Gastroesophageal sphincter (tissue), 4 donors: Measurements from ENCODE around the gene EEF1AKMT4. TPM values are rescaled to one million over a fixed set of nuclear protein-coding genes. Genes with fewer than 3 reads are reported as not detected.

Source experiments
- ATAC-seq: fragments of 150-250 bp; one replicate; pipeline ENCODE4 v1.9.1; 2016; ENCODE audit warnings: mild to moderate bottlenecking, moderate library complexity
- H3K27ac ChIP-seq, 4 donors: fragments of 200-600 bp; sonication (generic) in 3 of 4; 1 replicate in 3 of 4; 2 replicates in 1 of 4; pipeline ENCODE4 v1.5.1; 2016 to 2019
- H3K27me3 ChIP-seq: fragments of 200-600 bp; sonication (generic); one replicate; pipeline ENCODE4 v1.5.1; 2019
- H3K36me3 ChIP-seq, 2 donors: fragments of 200-600 bp; sonication (generic); one replicate each; pipeline ENCODE4 v1.5.1; 2019; ENCODE audit warnings: control low read depth in 1 of 2
- H3K4me1 ChIP-seq, 3 donors: fragments of 200-600 bp; sonication (generic); 1 replicate in 2 of 3; 2 replicates in 1 of 3; pipeline ENCODE4 v1.5.1; 2016 to 2019; ENCODE audit warnings: control low read depth in 2 of 3
- H3K4me3 ChIP-seq, 2 donors: fragments of 200-600 bp; sonication (generic); one replicate each; pipeline ENCODE4 v1.5.1; 2019; ENCODE audit warnings: mild to moderate bottlenecking in 1 of 2, moderate library complexity in 1 of 2
- H3K9me3 ChIP-seq, 3 donors: fragments of 200-600 bp; sonication (generic); one replicate each; pipeline ENCODE4 v1.5.1; 2017 to 2019; ENCODE audit warnings: control low read depth in 2 of 3
- CTCF ChIP-seq, 4 experiments: fragments of 200-600 bp in 2 of 4; fragments of 450-650 bp in 2 of 4; sonication (generic) in 1 of 4; IDR thresholded peaks; one replicate each; pipeline ENCODE4 v1.5.1; 2017 to 2019; ENCODE audit warnings: antibody characterized with exemption in 4 of 4, mild to moderate bottlenecking in 2 of 4, moderate library complexity in 2 of 4
- EP300 ChIP-seq: sonication (generic); formaldehyde crosslinking; IDR thresholded peaks from one replicate; pipeline ENCODE4 v1.6.1; 2017; ENCODE audit warnings: antibody characterized with exemption, mild to moderate bottlenecking
- POLR2A ChIP-seq, 2 donors: fragments of 450-650 bp; IDR thresholded peaks; one replicate each; pipeline ENCODE4 v1.6.1; 2017; ENCODE audit warnings: antibody characterized with exemption in 2 of 2, mild to moderate bottlenecking in 2 of 2, moderate library complexity in 1 of 2
- POLR2AphosphoS5 ChIP-seq: sonication (generic); formaldehyde crosslinking; IDR thresholded peaks from one replicate; pipeline ENCODE4 v1.6.1; 2017; ENCODE audit warnings: antibody characterized with exemption
- WGBS, 2 donors: methylation state at CpG; one replicate each; pipeline ENCODE4 v1.1.5; 2018; ENCODE audit warnings: low coverage in 1 of 2; 5-methylcytosine and 5-hydroxymethylcytosine counted together
- total RNA-seq, 4 donors: library from RNA; depleted of rRNA; stranded (reverse); fragments of >200 nt; gene quantifications; one replicate each; pipeline ENCODE4 v1.1.0, GENCODE V29; 2016

The EEF1AKMT4 gene
- total RNA-seq, 4 donors from 2014 or later, result 1.4 to 3.8 (median 2.2) TPM

GRCh38 chr3:184290331-184290730 lies 40.9 kb downstream of the EEF1AKMT4 start:
- WGBS, 2 donors, result 60% methylated on average over 3 of the region's 10 CpGs; no CpG with 5 or more reads in 1 of the 2 donors
- peaks cover 60% of the 10 kb centered on the region for H3K27me3 ChIP-seq
- ATAC-seq, result no peak

GRCh38 chr3:184291044-184291737 lies 41.7 kb downstream of the EEF1AKMT4 start:
- no peaks in the 10 kb centered on the region for H3K9me3 ChIP-seq
- H3K4me3 ChIP-seq, result no peak overlapping the region
- TF ChIP-seq POLR2A (IDR thresholded peaks at IDR 0.05) (no peak), POLR2AphosphoS5 (no peak), EP300 (no peak), CTCF (IDR thresholded peaks at IDR 0.05) (no peak)
- H3K27ac ChIP-seq, result no peak overlapping the region
- H3K27me3 ChIP-seq, result peaks cover 56% of the 10 kb centered on the region
- H3K36me3 ChIP-seq, result no peaks in the 10 kb centered on the region
- 100% methylated on average over 1 to 2 of the region's 22 CpGs for WGBS, 2 donors
- H3K4me1 ChIP-seq, result no peaks in the 10 kb centered on the region
- no peak for ATAC-seq

More at GRCh38 chr3:184290331-184290730, 40.9 kb downstream of the EEF1AKMT4 start:
- TF ChIP-seq POLR2A (IDR thresholded peaks at IDR 0.05) (no peak), EP300 (no peak), POLR2AphosphoS5 (no peak)
- H3K36me3 ChIP-seq, result no peaks in the 10 kb centered on the region
- H3K4me3 ChIP-seq, result no peak overlapping the region
- no peak overlapping the region for H3K27ac ChIP-seq
- no peaks in the 10 kb centered on the region for H3K4me1 ChIP-seq
- H3K9me3 ChIP-seq, result no peaks in the 10 kb centered on the region

- Histone ChIP-seq H3K9me3 (no peaks in the 10 kb centered on the region), H3K4me3 (no peak overlapping the region), H3K4me1 (no peaks in the 10 kb centered on the region), H3K36me3 (no peaks in the 10 kb centered on the region), H3K27ac (no peak overlapping the region), H3K27me3 (peaks cover 49% of the 10 kb centered on the region)
- TF ChIP-seq POLR2A (IDR thresholded peaks at IDR 0.05), result no peak
- WGBS, 2 donors, result 100% methylated on average over 1 of the region's 21 CpGs; no CpG with 5 or more reads in 1 of the 2 donors
- ATAC-seq, result no peak
These were observed 42.4 kb downstream of the EEF1AKMT4 start for GRCh38 chr3:184291738-184292445.

GRCh38 chr3:184295771-184296170 lies 46.3 kb downstream of the EEF1AKMT4 start:
- 55 to 60% methylated on average over 2 to 3 of the region's 3 CpGs for WGBS, 2 donors
- no peak for ATAC-seq
- no peak for TF ChIP-seq POLR2AphosphoS5
- TF ChIP-seq POLR2A (IDR thresholded peaks at IDR 0.05), result no peak
- TF ChIP-seq EP300, result no peak
- TF ChIP-seq CTCF (IDR thresholded peaks at IDR 0.05), result no peak
- Histone ChIP-seq H3K36me3 (peaks cover 0 to 7% of the 10 kb centered on the region in 2 donors), H3K4me1 (peaks cover 0 to 19% (median 10%) of the 10 kb centered on the region in 3 donors), H3K4me3 (no peak overlapping the region), H3K27ac (no peak overlapping the region), H3K9me3 (no peaks in the 10 kb centered on the region), H3K27me3 (peaks cover 21% of the 10 kb centered on the region)

- ATAC-seq, result no peak
- Histone ChIP-seq H3K9me3 (no peaks in the 10 kb centered on the region), H3K36me3 (peaks cover 0 to 16% of the 10 kb centered on the region in 2 donors), H3K4me1 (peaks cover 0 to 27% (median 12%) of the 10 kb centered on the region in 3 donors), H3K4me3 (no peak overlapping the region), H3K27me3 (peaks cover 12% of the 10 kb centered on the region), H3K27ac (no peak overlapping the region)
- WGBS, 2 donors, result 60 to 82% methylated on average over 1 to 6 of the region's 7 CpGs
- TF ChIP-seq POLR2A (IDR thresholded peaks at IDR 0.05) (no peak), POLR2AphosphoS5 (no peak), CTCF (IDR thresholded peaks at IDR 0.05) (no peak), EP300 (no peak)
These were observed 47.1 kb downstream of the EEF1AKMT4 start for GRCh38 chr3:184296616-184297015.
